Neural crest cell (in vitro differentiated cells): ENCODE measurements around the gene THEMIS. TPM values are rescaled to one million over a fixed set of nuclear protein-coding genes. Genes with fewer than 3 reads are reported as not detected.

ENCODE experiments used
- DNase-seq: peaks from one replicate; pipeline ENCODE4 v3.0.0; 2021; ENCODE audit warnings: low read depth, mixed read lengths, low spot score
- H3K27ac Mint-ChIP-seq: one replicate; pipeline ENCODE4 v1.8.0; 2021; ENCODE audit warnings: mild to moderate bottlenecking, mixed read lengths; ENCODE audit not compliant: unreplicated experiment
- H3K27me3 Mint-ChIP-seq: 2 replicates; pipeline ENCODE4 v1.8.0; 2021; ENCODE audit warnings: low read depth, mild to moderate bottlenecking, mixed read lengths
- H3K36me3 Mint-ChIP-seq: 2 replicates; pipeline ENCODE4 v1.8.0; 2021; ENCODE audit warnings: low read depth, mild to moderate bottlenecking, mixed read lengths
- H3K4me1 Mint-ChIP-seq: 2 replicates; pipeline ENCODE4 v1.8.0; 2021; ENCODE audit warnings: mixed read lengths
- H3K4me3 Mint-ChIP-seq: one replicate; pipeline ENCODE4 v1.8.0; 2021; ENCODE audit warnings: mild to moderate bottlenecking, mixed read lengths
- H3K9me3 Mint-ChIP-seq: 2 replicates; pipeline ENCODE4 v1.8.0; 2021; ENCODE audit warnings: mixed read lengths
- total RNA-seq: library from RNA; stranded (reverse); gene quantifications from 2 replicates; pipeline ENCODE4 v1.2.1, GENCODE V29; 2021
- TF ChIP-seq, protein P1 (sequence below): fragments of 200-600 bp; sonication (generic); conservative IDR thresholded peaks from 2 replicates; pipeline ENCODE4 v1.5.0; 2021; ENCODE audit warnings: antibody characterized with exemption, mild to moderate bottlenecking

Gene THEMIS
- total RNA-seq, 1 donor from 2014 or later = not detected

GRCh38 chr6:127859956-127860355, 40.9 kb downstream of the THEMIS start:
- Mint-ChIP-seq H3K9me3 (no peaks in the 10 kb centered on the region), H3K4me1 (no peaks in the 10 kb centered on the region), H3K4me3 (no peak overlapping the region), H3K27me3 (no peaks in the 10 kb centered on the region), H3K36me3 (no peaks in the 10 kb centered on the region), H3K27ac (no peak overlapping the region)
- TF ChIP-seq, protein P1, sequence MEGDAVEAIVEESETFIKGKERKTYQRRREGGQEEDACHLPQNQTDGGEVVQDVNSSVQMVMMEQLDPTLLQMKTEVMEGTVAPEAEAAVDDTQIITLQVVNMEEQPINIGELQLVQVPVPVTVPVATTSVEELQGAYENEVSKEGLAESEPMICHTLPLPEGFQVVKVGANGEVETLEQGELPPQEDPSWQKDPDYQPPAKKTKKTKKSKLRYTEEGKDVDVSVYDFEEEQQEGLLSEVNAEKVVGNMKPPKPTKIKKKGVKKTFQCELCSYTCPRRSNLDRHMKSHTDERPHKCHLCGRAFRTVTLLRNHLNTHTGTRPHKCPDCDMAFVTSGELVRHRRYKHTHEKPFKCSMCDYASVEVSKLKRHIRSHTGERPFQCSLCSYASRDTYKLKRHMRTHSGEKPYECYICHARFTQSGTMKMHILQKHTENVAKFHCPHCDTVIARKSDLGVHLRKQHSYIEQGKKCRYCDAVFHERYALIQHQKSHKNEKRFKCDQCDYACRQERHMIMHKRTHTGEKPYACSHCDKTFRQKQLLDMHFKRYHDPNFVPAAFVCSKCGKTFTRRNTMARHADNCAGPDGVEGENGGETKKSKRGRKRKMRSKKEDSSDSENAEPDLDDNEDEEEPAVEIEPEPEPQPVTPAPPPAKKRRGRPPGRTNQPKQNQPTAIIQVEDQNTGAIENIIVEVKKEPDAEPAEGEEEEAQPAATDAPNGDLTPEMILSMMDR = no peak
- no peak for DNase-seq

GRCh38 chr6:127858727-127859391, 42.0 kb downstream of the THEMIS start:
- DNase-seq = no peak
- Mint-ChIP-seq H3K4me1 (no peaks in the 10 kb centered on the region), H3K27me3 (no peaks in the 10 kb centered on the region), H3K36me3 (no peaks in the 10 kb centered on the region), H3K4me3 (no peak overlapping the region), H3K27ac (no peak overlapping the region), H3K9me3 (no peaks in the 10 kb centered on the region)
- TF ChIP-seq, protein P1 = no peak

DNA sequence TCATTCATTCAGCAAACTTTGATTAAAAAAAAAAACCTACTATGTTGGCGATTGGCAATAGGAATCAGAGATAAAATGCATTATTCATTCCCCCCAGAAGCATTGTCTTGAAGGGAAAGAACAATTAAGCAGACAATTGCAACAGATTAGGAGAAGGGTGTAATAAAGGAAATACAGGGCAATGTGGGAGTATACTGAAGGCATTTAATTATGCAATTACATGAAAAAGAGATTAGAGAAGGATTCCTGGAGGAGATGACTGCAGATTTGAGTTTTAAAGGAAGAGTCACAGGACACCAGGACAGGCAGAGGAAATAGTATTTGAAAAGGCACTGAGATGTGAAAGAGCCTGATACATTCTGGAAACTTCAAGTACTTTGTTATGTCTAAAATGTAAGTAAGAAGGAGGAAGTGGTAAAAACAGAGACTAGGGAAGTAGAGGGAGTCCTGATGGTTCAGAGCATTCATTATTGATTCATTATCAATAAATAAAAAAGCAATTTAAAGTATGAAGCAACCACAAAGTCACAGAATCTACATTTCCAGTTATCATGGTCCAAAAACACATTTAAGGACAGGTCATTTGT, 43.7 kb downstream of the THEMIS start:
- no peaks in the 10 kb centered on the region for H3K9me3 Mint-ChIP-seq

GRCh38 chr6:127855542-127856159, 45.2 kb downstream of the THEMIS start:
- Mint-ChIP-seq H3K9me3 (no peaks in the 10 kb centered on the region), H3K4me3 (no peak overlapping the region), H3K27ac (no peak overlapping the region), H3K36me3 (no peaks in the 10 kb centered on the region), H3K27me3 (no peaks in the 10 kb centered on the region), H3K4me1 (no peaks in the 10 kb centered on the region)
- no peak for DNase-seq
- TF ChIP-seq, protein P1 = peak; percentile 61

More for the DNA sequence above, 43.7 kb downstream of the THEMIS start:
- H3K27ac Mint-ChIP-seq = no peak overlapping the region
- DNase-seq = no peak
- no peak overlapping the region for H3K4me3 Mint-ChIP-seq
- no peaks in the 10 kb centered on the region for H3K36me3 Mint-ChIP-seq
- TF ChIP-seq, protein P1 = no peak
- no peaks in the 10 kb centered on the region for H3K27me3 Mint-ChIP-seq
- no peaks in the 10 kb centered on the region for H3K4me1 Mint-ChIP-seq

GRCh38 chr6:127854009-127854408, 46.8 kb downstream of the THEMIS start:
- H3K27ac Mint-ChIP-seq = no peak overlapping the region
- TF ChIP-seq, protein P1 = no peak
- H3K36me3 Mint-ChIP-seq = peaks cover 3% of the 10 kb centered on the region
- no peak overlapping the region for H3K4me3 Mint-ChIP-seq
- no peaks in the 10 kb centered on the region for H3K4me1 Mint-ChIP-seq
- no peaks in the 10 kb centered on the region for H3K27me3 Mint-ChIP-seq
- no peaks in the 10 kb centered on the region for H3K9me3 Mint-ChIP-seq
- DNase-seq = no peak
